Measurements from ENCODE around the gene RNF214.
"Not testable (repeated sequence)": the region's sequence is repeated elsewhere in the genome, so short reads cannot be mapped to it uniquely, and the experiment has no call there.

RNF214 gene

GRCh38 chr11:117232092-117232878 is at the start of gene RNF214:
TSS of gene RNF214 (plus strand) at chr11:117232671. CDS start at chr11:117234273, 1,602 bp downstream.
- peak; percentile 54 for DNase-seq (ENCODE audit: low read depth)

DNA sequence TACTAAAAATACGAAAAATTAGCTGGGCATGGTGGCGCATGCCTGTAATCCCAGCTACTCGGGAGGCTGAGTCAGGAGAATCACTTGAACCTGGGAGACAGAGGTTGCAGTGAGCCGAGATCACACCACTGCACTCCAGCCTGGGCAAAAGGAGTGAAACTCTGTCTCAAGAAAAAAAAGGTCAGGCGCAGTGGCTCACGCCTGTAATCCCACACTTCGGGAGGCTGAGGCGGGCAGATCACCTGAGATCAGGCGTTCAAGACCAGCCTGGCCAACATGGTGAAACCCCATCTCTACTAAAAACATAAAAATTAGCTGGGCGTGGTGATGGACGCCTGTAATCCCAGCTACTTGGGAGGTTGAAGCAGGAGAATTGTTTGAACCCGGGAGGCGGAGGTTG is 49.3 kb upstream of the RNF214 start:
- not testable (repeated sequence) for DNase-seq (ENCODE audit: low read depth)

DNA sequence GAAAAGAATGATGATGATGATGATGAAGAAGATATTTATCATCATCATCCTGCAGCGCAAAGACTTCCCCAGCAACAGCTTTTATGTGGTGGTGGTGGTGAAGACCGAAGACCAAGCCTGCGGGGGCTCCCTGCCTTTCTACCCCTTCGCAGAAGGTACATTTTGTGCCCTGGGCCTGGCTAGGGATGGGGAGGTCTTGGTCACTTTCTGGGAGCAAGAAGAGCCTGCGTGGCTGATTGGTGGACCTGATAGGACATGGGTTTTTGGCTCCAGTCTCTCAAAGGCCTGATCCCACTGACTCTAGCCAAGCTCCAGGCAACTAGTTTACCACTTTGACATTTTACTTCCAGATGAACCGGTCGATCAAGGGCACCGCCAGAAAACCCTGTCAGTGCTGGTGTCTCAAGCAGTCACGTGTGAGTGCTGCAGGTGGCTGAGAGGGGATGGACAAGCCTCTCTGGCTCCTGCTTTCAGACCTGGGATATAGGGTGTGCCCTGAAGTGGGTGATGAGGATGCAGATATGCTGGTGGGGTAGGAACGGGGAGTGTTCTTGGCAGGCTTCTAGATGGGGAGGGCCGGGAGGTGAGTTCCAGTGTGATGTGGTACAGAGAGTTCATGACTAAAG is 48.6 kb upstream of the RNF214 start:
- no peak for DNase-seq (ENCODE audit: low read depth)

GRCh38 chr11:117185736-117186430 is 46.6 kb upstream of the RNF214 start:
- DNase-seq (ENCODE audit: low read depth) = no peak

DNA sequence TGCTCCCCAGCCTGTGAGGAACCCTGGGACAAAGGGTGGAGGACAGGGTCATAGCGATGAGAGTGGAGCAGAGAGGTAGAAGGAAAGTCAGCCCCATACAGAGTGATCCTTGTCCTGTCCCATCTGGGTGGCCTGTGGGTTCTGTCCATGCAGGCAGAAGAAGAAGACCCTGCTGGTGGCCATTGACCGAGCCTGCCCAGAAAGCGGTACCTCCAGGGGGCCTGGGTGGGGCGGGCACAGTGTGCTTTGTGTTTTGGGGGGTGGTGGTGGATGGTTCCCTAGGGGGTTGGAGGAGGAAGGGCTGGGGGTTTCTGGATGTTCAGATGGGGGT is 46.1 kb upstream of the RNF214 start:
- no peak for DNase-seq (ENCODE audit: low read depth)

- DNase-seq (ENCODE audit: low read depth) = no peak
Observed at GRCh38 chr11:117187007-117187406, 45.5 kb upstream of the RNF214 start.

DNA sequence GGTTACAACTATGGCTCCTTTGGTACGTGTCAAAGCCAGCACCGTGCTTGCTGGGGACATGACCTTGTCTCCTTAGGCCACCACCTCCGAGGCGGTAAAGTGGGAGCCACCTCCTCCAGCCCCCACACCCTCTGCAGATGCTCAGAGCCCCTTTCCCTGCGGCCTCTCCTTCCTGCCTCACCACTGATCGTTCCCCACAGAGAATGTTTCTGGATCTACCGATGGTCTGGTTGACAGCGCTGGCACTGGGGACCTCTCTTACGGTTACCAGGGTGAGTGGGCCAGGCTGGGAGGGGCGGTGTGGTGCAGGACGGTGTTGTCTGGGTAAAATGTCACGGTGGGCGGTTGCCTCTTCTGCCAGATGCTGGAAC is 45.1 kb upstream of the RNF214 start:
- no peak for DNase-seq (ENCODE audit: low read depth)

- no peak for DNase-seq (ENCODE audit: low read depth)
Observed at GRCh38 chr11:117187799-117188481, 44.5 kb upstream of the RNF214 start.

DNA sequence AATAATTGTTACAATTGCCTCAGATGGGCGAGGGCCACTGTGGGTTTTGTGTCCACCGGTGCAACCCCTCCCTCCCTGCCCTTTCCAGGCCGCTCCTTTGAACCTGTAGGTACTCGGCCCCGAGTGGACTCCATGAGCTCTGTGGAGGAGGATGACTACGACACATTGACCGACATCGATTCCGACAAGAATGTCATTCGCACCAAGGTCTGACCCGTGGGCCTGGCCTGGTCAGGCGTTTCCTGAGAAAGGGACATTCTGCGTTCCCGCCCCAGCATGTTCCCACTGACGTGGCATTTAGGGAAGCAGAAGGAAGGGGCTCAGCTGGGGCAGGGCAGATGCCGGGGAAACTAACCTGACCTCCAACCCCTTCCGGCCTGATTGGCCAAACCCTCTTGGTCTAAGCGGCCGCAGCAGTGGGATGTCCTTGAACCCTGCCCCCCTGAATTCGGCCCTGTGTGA is 43.8 kb upstream of the RNF214 start:
- DNase-seq (ENCODE audit: low read depth) = no peak

- no peak for DNase-seq (ENCODE audit: low read depth)
Observed at GRCh38 chr11:117189191-117189940, 43.1 kb upstream of the RNF214 start.

- no peak for DNase-seq (ENCODE audit: low read depth)
Observed at GRCh38 chr11:117189941-117190544, 42.4 kb upstream of the RNF214 start.

DNA sequence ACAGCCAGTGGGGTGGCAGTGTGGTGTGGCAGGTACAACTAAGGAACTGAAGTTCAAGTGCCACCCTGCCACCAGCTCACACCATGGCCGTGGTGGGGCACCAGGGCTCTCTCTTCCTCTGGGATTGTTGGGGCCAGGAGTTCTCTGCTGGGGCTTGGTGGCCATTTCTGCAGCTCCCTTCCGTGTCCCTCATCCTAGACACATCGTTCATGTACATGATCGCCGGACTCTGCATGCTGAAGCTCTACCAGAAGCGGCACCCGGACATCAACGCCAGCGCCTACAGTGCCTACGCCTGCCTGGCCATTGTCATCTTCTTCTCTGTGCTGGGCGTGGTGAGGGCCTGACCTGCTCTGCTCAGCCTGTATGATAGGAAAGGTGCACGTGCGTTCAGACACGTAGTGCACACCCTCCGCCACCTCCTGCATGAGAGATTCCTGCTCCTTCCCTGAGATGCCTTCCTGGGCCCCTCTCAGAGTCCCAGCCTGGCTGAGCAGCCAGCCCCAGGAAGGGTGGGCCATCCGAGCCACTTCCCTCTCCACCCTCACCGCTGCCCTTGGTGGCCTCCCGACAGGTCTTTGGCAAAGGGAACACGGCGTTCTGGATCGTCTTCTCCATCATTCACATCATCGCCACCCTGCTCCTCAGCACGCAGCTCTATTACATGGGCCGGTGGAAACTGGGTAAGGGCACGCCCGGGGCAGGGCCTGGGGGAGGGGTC is 40.6 kb upstream of the RNF214 start:
- no peak for DNase-seq (ENCODE audit: low read depth)

DNA sequence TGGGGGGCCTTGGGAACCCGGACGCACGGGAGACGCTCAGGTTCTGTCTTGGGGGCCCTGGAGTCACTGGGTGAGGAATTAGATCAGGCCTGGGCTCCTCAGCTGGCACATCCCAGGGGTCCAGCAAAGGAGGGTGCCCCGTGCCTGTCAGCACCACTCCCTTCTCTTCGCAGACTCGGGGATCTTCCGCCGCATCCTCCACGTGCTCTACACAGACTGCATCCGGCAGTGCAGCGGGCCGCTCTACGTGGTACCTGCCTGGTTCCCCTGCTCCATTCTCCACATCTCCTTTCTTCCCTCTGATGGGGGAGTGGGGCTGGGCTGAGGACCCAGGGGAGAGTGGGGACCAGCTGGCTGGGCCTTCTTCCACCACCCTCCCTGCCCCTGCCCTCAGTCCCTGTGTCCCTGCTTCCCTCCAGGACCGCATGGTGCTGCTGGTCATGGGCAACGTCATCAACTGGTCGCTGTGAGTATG is 40.0 kb upstream of the RNF214 start:
- no peak for DNase-seq (ENCODE audit: low read depth)

GRCh38 chr11:117193130-117194020 is 39.1 kb upstream of the RNF214 start:
- no peak for DNase-seq (ENCODE audit: low read depth)

DNA sequence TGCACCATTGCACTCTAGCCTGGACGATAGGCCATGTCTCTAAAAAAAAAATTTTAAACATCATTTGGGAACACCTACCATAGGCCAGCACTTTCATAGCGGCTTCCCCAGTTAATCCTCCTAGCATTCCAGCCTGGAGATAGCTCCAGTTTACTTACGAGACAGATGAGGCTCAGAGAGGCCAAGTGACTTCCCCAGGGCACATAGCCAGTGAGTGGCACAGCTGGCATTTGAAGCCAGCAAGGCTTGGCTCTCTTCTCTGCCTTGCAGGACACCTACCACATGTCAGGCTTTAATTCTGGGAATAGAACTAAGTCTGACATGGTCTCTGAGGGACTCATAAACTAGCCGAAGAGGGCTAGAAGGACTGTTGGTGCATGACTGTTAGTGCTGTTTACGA is 38.2 kb upstream of the RNF214 start:
- no peak for DNase-seq (ENCODE audit: low read depth)

DNA sequence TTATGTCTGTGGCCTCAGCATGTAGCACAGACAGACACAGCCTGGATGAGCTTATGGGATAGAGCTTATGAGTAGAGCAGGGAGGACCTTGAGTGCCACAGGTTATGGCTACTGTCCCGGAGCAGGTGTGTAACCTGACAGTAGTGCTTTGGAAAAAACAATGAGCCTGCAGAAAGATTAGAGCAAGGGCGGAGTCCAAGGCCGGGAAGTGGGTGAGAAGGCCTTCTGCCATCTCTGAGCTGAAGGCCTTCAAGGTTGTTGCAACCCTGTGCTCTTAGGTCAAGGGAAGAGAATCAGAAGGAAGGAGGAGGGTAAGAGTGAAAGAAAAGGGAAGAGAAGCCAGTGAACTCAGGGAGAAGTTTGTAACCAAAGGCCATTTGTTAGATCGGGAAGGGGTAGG is 37.2 kb upstream of the RNF214 start:
- DNase-seq (ENCODE audit: low read depth) = no peak

DNA sequence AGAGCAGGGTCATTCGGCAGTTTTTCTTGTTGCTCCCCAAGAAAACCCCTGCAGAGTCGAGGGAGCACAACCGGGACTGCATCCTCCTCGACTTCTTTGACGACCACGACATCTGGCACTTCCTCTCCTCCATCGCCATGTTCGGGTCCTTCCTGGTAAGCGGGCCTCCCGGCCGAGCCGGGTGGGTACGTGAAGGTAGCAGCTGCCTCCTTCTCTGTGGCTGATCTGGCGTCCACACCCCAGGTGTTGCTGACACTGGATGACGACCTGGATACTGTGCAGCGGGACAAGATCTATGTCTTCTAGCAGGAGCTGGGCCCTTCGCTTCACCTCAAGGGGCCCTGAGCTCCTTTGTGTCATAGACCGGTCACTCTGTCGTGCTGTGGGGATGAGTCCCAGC is 36.7 kb upstream of the RNF214 start:
- DNase-seq (ENCODE audit: low read depth) = no peak

DNA sequence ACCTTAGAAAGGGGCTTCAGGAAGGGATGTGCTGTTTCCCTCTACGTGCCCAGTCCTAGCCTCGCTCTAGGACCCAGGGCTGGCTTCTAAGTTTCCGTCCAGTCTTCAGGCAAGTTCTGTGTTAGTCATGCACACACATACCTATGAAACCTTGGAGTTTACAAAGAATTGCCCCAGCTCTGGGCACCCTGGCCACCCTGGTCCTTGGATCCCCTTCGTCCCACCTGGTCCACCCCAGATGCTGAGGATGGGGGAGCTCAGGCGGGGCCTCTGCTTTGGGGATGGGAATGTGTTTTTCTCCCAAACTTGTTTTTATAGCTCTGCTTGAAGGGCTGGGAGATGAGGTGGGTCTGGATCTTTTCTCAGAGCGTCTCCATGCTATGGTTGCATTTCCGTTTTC is 35.5 kb upstream of the RNF214 start:
- no peak for DNase-seq (ENCODE audit: low read depth)

Data from GM04504 (cell line).